ENCODE measurements around the gene KPNA1. TPM values are rescaled to one million over a fixed set of nuclear protein-coding genes. Genes with fewer than 3 reads are reported as not detected.

KPNA1 gene
- total and polyA plus RNA-seq, 4 donors = 20.7 to 42.0 (median 23.5) TPM

DNA sequence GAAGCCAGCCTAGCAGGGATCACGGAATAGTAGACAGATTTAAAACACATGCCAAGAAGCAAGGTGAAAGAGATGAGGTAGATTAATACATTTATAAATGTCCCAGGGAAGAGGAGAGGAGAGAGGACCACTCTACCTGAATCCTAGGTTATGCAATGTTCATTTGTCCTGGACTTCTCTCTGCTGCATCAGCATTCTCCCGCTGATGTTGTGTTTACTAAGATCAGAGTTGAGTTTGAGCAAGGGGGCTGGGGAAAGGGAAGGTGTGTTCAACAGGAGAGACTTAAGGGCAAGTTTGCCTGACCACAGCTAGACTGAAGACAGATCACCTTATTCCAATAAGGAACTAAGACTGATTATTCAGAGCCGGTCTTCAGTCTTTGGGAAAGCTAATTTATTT is 1.1 kb upstream of the KPNA1 start (continued):
- TF ChIP-seq, protein P1, sequence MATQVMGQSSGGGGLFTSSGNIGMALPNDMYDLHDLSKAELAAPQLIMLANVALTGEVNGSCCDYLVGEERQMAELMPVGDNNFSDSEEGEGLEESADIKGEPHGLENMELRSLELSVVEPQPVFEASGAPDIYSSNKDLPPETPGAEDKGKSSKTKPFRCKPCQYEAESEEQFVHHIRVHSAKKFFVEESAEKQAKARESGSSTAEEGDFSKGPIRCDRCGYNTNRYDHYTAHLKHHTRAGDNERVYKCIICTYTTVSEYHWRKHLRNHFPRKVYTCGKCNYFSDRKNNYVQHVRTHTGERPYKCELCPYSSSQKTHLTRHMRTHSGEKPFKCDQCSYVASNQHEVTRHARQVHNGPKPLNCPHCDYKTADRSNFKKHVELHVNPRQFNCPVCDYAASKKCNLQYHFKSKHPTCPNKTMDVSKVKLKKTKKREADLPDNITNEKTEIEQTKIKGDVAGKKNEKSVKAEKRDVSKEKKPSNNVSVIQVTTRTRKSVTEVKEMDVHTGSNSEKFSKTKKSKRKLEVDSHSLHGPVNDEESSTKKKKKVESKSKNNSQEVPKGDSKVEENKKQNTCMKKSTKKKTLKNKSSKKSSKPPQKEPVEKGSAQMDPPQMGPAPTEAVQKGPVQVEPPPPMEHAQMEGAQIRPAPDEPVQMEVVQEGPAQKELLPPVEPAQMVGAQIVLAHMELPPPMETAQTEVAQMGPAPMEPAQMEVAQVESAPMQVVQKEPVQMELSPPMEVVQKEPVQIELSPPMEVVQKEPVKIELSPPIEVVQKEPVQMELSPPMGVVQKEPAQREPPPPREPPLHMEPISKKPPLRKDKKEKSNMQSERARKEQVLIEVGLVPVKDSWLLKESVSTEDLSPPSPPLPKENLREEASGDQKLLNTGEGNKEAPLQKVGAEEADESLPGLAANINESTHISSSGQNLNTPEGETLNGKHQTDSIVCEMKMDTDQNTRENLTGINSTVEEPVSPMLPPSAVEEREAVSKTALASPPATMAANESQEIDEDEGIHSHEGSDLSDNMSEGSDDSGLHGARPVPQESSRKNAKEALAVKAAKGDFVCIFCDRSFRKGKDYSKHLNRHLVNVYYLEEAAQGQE (IDR thresholded peaks at IDR 0.05) = no peak
- TF ChIP-seq JUND (IDR thresholded peaks at IDR 0.05) (peak in 1 of 2 donors; percentile 27), RXRA (IDR thresholded peaks at IDR 0.05) (peak in 1 of 2 donors; percentile 41), RAD21 (IDR thresholded peaks at IDR 0.05) (peak; percentile 15 to 47), TAF1 (conservative IDR thresholded peaks at IDR 0.05) (no peak)

DNA sequence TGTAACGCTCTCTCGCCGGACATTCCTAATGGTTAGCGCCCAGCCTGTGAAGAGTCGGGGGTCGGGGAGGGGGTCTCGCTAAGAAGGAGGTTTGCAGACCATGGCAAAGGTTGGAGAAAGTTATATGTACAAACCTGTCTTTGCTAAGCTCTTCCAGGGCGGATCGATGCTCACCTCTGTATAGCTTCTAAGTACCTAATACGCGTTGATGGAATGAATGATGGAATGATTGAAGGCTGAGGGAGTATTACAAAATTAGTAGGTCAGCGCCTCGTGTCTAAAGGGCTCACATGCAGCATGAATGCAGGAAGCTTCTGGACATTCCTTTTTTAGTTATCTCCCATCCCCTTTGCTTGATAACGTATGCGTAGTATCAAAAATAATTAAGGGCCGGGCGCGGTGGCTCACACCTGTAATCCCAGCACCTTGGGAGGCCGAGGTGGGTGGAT is 305 bp upstream of the KPNA1 start:
- H3K4me1 ChIP-seq (ENCODE audit: control insufficient read depth in 4 of 4, insufficient read depth in 4 of 4, low read length in 3 of 4) = peaks cover 3 to 47% (median 35%) of the 10 kb centered on the region in 4 donors
- H3K9ac ChIP-seq (ENCODE audit: low read depth in 1 of 2, low read length in 2 of 2) = peak overlapping the region in 1 of 2 donors; percentile 82
- no peak for DNase-seq (ENCODE audit: low spot score)
- H3K27ac ChIP-seq (ENCODE audit: low read depth in 1 of 2, low read length in 2 of 2) = peak overlapping the region; percentile 95 to 98
- TF ChIP-seq HNF4G (IDR thresholded peaks at IDR 0.05) = no peak
- TF ChIP-seq EGR1 (IDR thresholded peaks at IDR 0.05; ENCODE audit: low read depth in 2 of 2) = no peak
- H3K27me3 ChIP-seq (ENCODE audit: control insufficient read depth in 4 of 4, insufficient read depth in 4 of 4, low read length in 3 of 4) = no peaks in the 10 kb centered on the region
- H3K36me3 ChIP-seq (ENCODE audit: control insufficient read depth in 4 of 4, insufficient read depth in 3 of 4, low read depth in 1 of 4, low read length in 3 of 4) = no peaks in the 10 kb centered on the region
- H3K9me3 ChIP-seq (ENCODE audit: control insufficient read depth in 4 of 4, low read length in 3 of 4) = no peaks in the 10 kb centered on the region
- peak overlapping the region; percentile 82 to 95 (median 89) for H3K4me3 ChIP-seq (ENCODE audit: low read depth in 1 of 3, low read length in 3 of 3)
- WGBS = 41% methylated on average over 19 of the region's 19 CpGs

- DNase-seq (ENCODE audit: low spot score) = no peak
- Histone ChIP-seq H3K4me3 (ENCODE audit: low read depth in 1 of 3, low read length in 3 of 3) (peak overlapping the region; percentile 76 to 95 (median 82)), H3K27ac (ENCODE audit: low read depth in 1 of 2, low read length in 2 of 2) (peak overlapping the region; percentile 95 to 98), H3K9ac (ENCODE audit: low read depth in 1 of 2, low read length in 2 of 2) (peak overlapping the region; percentile 39 to 69), H3K4me1 (ENCODE audit: control insufficient read depth in 4 of 4, insufficient read depth in 4 of 4, low read length in 3 of 4) (peaks cover 3 to 48% (median 35%) of the 10 kb centered on the region in 4 donors), H3K36me3 (ENCODE audit: control insufficient read depth in 4 of 4, insufficient read depth in 3 of 4, low read depth in 1 of 4, low read length in 3 of 4) (no peaks in the 10 kb centered on the region), H3K27me3 (ENCODE audit: control insufficient read depth in 4 of 4, insufficient read depth in 4 of 4, low read length in 3 of 4) (no peaks in the 10 kb centered on the region), H3K9me3 (ENCODE audit: control insufficient read depth in 4 of 4, low read length in 3 of 4) (no peaks in the 10 kb centered on the region)
- TF ChIP-seq, protein P1 (IDR thresholded peaks at IDR 0.05) = no peak
- WGBS = 10% methylated on average over 19 of the region's 19 CpGs
Observed at GRCh38 chr3:122513386-122514122, 1.2 kb downstream of the KPNA1 start.
